CD4-positive, alpha-beta T cell treated with Interleukin-6 for 4 hours (primary cell): ENCODE results near the gene TWF1.
A peak's percentile ranks its signal among the peaks of the same experiment; 100 is the strongest.
"Not testable (repeated sequence)": the region's sequence is repeated elsewhere in the genome, so short reads cannot be mapped to it uniquely, and the experiment has no call there.

Experiments used
- DNase-seq: peaks from one replicate; pipeline ENCODE4 v3.0.0-alpha.2; 2020; ENCODE audit warnings: mixed read lengths

Gene TWF1

DNA sequence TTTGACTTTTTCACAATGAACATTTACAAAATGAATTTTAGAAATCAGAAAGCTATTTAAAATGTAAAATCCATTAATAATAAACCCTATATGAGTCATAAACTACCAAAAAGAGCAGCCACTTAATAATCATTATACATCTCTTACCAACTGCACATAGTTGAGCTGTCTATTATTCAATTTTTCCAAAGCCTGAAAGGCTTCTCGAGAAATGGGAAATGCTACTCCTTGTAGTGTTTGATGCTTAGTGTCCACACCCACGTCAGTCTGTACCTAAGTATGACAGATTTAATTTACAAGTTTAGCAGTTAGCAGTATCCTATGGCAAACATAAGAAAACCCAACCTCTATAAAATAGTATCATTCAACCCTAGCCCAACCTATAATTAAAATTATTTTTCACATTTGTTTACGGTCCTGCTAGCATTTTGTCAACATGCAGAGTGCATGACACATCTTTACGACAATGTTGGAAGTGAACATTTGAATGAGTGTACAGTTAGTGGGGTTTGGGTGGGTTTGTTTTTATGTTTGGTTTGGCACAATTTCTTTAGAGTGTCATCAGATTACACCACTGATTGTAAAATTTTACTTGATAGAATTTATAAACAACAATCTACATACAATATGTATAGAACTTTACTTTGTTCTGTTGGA lies 8.4 kb downstream of the TWF1 start:
- no peak for DNase-seq

DNA sequence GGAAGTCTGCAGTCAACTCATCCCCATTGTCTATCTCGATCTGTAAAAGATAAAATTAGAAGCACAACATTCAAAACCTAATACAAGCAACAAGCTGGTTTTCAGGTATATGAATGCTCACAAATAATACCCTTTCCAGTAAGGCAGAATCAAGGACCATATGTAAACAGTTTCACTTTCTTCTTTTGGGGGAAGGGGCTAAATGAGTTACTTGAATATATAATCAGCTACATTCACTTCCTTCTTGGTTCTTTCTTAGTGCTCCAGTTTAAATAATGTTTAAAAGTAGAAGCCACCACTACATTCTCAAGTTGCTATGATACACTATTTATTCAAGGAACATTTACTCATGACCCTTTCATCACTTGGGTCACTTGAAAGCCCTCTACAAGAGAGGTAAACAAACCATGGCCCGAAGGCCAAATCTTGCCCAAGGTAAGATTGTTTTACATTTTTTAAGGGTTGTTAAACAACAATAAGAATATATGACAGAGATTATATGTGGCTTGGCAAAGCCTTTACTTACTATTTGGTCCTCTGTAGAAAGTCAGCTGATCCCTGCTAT lies 10.3 kb downstream of the TWF1 start:
- DNase-seq: no peak

DNA sequence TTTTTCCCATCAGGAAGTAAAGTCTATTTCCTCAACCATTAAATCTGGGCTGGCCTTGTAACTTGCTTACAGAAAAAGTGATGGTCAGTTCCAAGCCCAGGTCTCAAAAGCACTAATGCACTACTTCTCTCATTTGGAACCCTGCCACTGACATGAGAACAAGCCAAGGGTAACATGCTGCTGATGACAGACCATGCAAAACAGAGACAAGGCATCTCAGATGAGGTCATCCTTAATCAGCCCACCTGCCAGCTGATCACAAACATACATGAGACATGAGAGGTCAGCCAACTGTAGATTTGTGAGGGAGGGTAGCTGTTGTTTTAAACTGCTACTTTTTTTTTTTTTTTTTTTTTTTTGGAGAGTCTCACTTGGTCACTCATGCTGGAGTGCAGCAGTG lies 16.2 kb downstream of the TWF1 start:
- DNase-seq: no peak

GRCh38 chr12:43786899-43787693 lies 19.0 kb downstream of the TWF1 start:
- no peak for DNase-seq

GRCh38 chr12:43776498-43776897 lies 29.6 kb downstream of the TWF1 start:
- peak; percentile 34 for DNase-seq

DNA sequence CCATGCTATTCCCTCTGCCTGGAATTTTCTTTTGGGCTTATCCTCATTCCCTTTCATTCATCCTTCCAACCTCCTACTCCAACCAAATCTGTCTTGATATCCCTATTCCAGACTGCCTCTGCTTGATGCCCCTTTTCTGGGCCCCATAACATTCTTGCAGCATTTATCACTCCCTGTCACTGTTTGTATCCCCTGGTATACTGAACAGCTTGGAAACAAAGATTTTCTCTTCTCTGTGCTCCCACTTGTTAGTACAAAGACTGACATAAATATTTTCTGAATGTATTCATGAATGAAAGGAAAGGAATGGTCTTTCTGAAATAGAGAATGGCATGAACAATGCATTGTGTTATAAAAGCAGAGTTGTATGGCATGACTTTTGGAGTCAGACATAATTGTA lies 39.8 kb downstream of the TWF1 start:
- DNase-seq: no peak

GRCh38 chr12:43764528-43764927 lies 41.6 kb downstream of the TWF1 start:
- DNase-seq: no peak

DNA sequence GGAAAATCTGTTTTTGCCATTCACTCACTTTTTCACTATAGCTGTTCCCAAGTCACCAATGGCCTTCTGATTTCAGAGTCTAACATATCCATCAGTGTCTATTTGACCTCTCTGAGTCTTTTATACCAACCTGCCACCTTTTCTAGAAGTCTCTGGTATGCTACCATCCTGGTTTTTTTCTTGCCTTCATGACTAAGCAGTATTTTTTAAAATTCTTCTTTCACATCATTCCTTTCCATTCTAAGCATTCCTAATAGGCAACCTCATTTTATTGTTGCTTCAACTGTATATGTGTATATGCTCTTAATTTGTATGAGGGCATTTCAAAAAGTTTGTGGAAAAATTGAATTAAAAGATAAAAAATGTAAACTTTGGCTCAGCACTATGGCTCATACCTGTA lies 42.3 kb downstream of the TWF1 start:
- no peak for DNase-seq

DNA sequence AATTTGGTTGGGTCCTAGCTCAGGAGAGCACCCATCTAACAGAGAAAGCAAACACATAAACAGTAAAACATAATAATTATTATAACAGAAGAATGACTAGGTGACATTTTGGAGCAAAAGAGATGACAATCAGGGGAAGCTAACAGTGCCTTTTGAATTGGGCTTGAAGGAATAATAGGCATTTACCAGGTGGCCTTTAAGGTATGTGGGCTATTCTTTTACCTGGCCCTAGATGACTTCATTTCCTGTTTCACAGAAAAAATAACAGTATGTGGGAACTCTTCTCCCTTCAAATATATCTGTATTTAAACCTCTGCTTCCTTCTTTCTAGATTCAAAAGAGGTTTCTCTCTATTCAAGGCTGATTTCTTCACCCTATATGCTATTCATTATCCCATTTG lies 43.5 kb downstream of the TWF1 start:
- DNase-seq: no peak

GRCh38 chr12:43761500-43761899 lies 44.6 kb downstream of the TWF1 start:
- no peak for DNase-seq

DNA sequence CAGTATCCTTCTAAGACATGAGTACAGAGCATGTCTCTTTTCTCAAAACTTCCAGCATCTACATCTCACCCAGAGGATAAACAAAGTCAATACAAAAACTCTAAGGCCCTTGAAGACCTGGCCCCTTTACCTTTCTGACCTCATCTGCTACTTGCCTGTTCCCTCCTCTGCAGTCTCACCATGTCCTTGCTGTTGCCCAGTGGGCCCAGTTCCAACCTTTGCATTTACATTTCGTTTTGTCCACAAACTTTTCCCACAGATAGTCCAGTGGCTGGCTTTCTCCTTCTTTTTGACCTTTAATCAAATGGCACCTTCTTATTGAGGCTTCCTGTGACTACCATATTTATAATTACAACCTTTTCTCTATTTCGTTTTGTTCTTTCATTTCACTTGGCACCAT lies 45.7 kb downstream of the TWF1 start:
- no peak for DNase-seq

- peak; percentile 96 for DNase-seq
Observed at GRCh38 chr12:43758728-43759563, 47.2 kb downstream of the TWF1 start, which contains the start of the genes IRAK4 and PUS7L. Gene IRAK4 (plus strand): TSS chr12:43758951. CDS start chr12:43768112, 9,161 bp downstream. Gene PUS7L (minus strand): TSS chr12:43758790. CDS start chr12:43755245, 3,545 bp downstream.

- no peak for DNase-seq
Observed at GRCh38 chr12:43758247-43758727, 47.8 kb downstream of the TWF1 start.

DNA sequence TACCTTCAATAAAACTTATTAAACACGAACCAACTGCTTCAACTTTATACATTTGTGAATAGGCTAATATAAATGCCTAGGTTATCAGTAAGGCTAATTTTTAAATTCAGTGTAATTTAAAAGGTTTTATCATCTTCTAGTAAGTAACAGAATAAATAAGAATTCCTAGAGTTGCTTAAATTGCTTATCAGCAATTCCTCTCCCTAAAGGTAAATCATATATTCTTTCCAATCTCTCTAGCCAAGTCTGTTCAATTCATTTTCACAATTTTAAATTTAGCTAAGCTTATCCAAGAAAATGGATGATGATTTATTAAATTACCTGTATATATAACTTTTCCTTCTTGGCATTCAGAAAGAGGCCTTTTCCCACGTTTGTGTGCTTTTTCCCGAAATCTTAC lies 52.1 kb downstream of the TWF1 start:
- no peak for DNase-seq

DNA sequence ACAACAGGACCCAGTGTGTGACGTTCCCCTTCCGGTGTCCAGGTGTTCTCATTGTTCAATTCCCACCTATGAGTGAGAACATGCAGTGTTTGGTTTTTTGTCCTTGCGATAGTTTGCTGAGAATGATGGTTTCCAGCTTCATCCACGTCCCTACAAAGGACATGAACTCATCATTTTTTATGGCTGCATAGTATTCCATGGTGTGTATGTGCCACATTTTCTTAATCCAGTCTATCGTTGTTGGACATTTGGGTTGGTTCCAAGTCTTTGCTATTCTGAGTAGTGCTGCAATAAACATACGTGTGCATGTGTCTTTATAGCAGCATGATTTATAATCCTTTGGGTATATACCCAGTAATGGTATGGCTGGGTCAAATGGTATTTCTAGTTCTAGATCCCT lies 54.8 kb downstream of the TWF1 start:
- DNase-seq: not testable (repeated sequence)

- DNase-seq: no peak
Observed at GRCh38 chr12:43750814-43751213, 55.3 kb downstream of the TWF1 start.

DNA sequence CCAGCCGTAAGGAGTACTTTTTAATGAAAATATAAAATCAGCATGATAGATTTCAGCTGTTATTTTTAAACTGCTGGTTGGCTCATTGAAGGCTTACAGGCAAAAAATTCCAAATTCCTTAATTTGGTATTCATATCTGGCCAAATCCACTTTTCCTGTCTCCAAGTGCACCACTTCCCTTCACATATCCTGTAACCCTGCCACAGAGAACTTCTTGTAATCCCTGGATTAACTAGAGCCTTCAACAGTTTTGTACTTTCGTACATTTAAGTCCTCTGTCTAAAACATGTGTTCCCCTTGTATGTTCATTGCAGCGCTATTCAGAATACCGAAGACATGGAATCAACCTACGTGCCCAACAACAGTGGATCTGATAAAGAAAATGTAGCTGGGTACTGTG lies 57.1 kb downstream of the TWF1 start:
- no peak for DNase-seq

GRCh38 chr12:43744826-43745225 lies 61.3 kb downstream of the TWF1 start:
- no peak for DNase-seq
